Activated naive CD8-positive, alpha-beta T cell treated with anti-CD3 and anti-CD28 coated beads, Interleukin-2, amount 50 U/mL, for 24 hours (primary cell): ENCODE data around the gene SRL.
"Not testable (repeated sequence)": the region's sequence is repeated elsewhere in the genome, so short reads cannot be mapped to it uniquely, and the experiment has no call there.

Experiments
- ATAC-seq: fragments of 150-1000 bp; cut with Tn5 transposase; one replicate; pipeline ENCODE4 v1.10.0; 2021
- DNase-seq: peaks from one replicate; pipeline ENCODE4 v3.0.0; 2021
- H3K27ac Mint-ChIP-seq: one replicate; pipeline ENCODE4 v1.8.0; 2021; ENCODE audit warnings: mild to moderate bottlenecking, mixed read lengths
- H3K27me3 Mint-ChIP-seq: one replicate; pipeline ENCODE4 v1.8.0; 2021; ENCODE audit warnings: mixed read lengths
- H3K36me3 Mint-ChIP-seq: one replicate; pipeline ENCODE4 v1.8.0; 2021; ENCODE audit warnings: low read depth, mixed read lengths
- H3K4me1 Mint-ChIP-seq: one replicate; pipeline ENCODE4 v1.8.0; 2021; ENCODE audit warnings: mixed read lengths
- H3K4me3 Mint-ChIP-seq: one replicate; pipeline ENCODE4 v1.8.0; 2021; ENCODE audit warnings: mild to moderate bottlenecking, moderate library complexity, mixed read lengths
- H3K9me3 Mint-ChIP-seq: one replicate; pipeline ENCODE4 v1.8.0; 2021; ENCODE audit warnings: mixed read lengths

The SRL gene

GRCh38 chr16:4158143-4159093 is 83.5 kb downstream of the SRL start:
- Mint-ChIP-seq H3K9me3 (no peaks in the 10 kb centered on the region), H3K27me3 (no peaks in the 10 kb centered on the region), H3K4me3 (no peak overlapping the region), H3K36me3 (no peaks in the 10 kb centered on the region), H3K4me1 (no peaks in the 10 kb centered on the region), H3K27ac (no peak overlapping the region)
- no peak for DNase-seq
- ATAC-seq = no peak

- Mint-ChIP-seq H3K4me3 (no peak overlapping the region), H3K27ac (no peak overlapping the region), H3K36me3 (no peaks in the 10 kb centered on the region), H3K9me3 (no peaks in the 10 kb centered on the region), H3K27me3 (no peaks in the 10 kb centered on the region), H3K4me1 (no peaks in the 10 kb centered on the region)
- ATAC-seq = no peak
- no peak for DNase-seq
Observed at GRCh38 chr16:4157376-4157825, 84.5 kb downstream of the SRL start.

GRCh38 chr16:4156503-4156902 is 85.4 kb downstream of the SRL start:
- not testable (repeated sequence) for H3K4me1 Mint-ChIP-seq, H3K36me3 Mint-ChIP-seq, DNase-seq, H3K9me3 Mint-ChIP-seq, H3K4me3 Mint-ChIP-seq, ATAC-seq, H3K27me3 Mint-ChIP-seq, H3K27ac Mint-ChIP-seq

GRCh38 chr16:4153364-4153763 is 88.5 kb downstream of the SRL start:
- not testable (repeated sequence) for H3K36me3 Mint-ChIP-seq, H3K4me1 Mint-ChIP-seq, H3K9me3 Mint-ChIP-seq, H3K4me3 Mint-ChIP-seq, H3K27me3 Mint-ChIP-seq, ATAC-seq, H3K27ac Mint-ChIP-seq, DNase-seq

GRCh38 chr16:4152267-4152666 is 89.6 kb downstream of the SRL start:
- no peaks in the 10 kb centered on the region for H3K36me3 Mint-ChIP-seq
- H3K27me3 Mint-ChIP-seq = peaks cover under 1% of the 10 kb centered on the region
- H3K4me3 Mint-ChIP-seq = no peak overlapping the region
- DNase-seq = no peak
- H3K9me3 Mint-ChIP-seq = no peaks in the 10 kb centered on the region
- H3K4me1 Mint-ChIP-seq = no peaks in the 10 kb centered on the region
- H3K27ac Mint-ChIP-seq = no peak overlapping the region
- ATAC-seq = peak; percentile 15

- Mint-ChIP-seq H3K9me3 (no peaks in the 10 kb centered on the region), H3K4me1 (peaks cover 4% of the 10 kb centered on the region), H3K36me3 (no peaks in the 10 kb centered on the region), H3K27ac (no peak overlapping the region), H3K27me3 (peaks cover 2% of the 10 kb centered on the region), H3K4me3 (no peak overlapping the region)
- ATAC-seq (no peak), DNase-seq (no peak)
Observed at GRCh38 chr16:4147236-4147635, 94.6 kb downstream of the SRL start.

GRCh38 chr16:4142268-4142667 is 99.6 kb downstream of the SRL start:
- Mint-ChIP-seq H3K36me3 (no peaks in the 10 kb centered on the region), H3K27ac (no peak overlapping the region), H3K9me3 (no peaks in the 10 kb centered on the region), H3K27me3 (peaks cover 5% of the 10 kb centered on the region), H3K4me1 (peaks cover 5% of the 10 kb centered on the region), H3K4me3 (no peak overlapping the region)
- no peak for ATAC-seq
- DNase-seq = no peak

GRCh38 chr16:4141604-4142003 is 100.3 kb downstream of the SRL start:
- H3K4me1 Mint-ChIP-seq = peaks cover 5% of the 10 kb centered on the region
- peaks cover 3% of the 10 kb centered on the region for H3K27me3 Mint-ChIP-seq
- no peak overlapping the region for H3K27ac Mint-ChIP-seq
- DNase-seq (no peak), ATAC-seq (no peak)
- H3K4me3 Mint-ChIP-seq = no peak overlapping the region
- no peaks in the 10 kb centered on the region for H3K36me3 Mint-ChIP-seq
- H3K9me3 Mint-ChIP-seq = no peaks in the 10 kb centered on the region

GRCh38 chr16:4140652-4141051 is 101.2 kb downstream of the SRL start:
- no peak overlapping the region for H3K4me3 Mint-ChIP-seq
- no peaks in the 10 kb centered on the region for H3K9me3 Mint-ChIP-seq
- ATAC-seq = no peak
- no peaks in the 10 kb centered on the region for H3K36me3 Mint-ChIP-seq
- H3K4me1 Mint-ChIP-seq = peaks cover 5% of the 10 kb centered on the region
- peaks cover 11% of the 10 kb centered on the region for H3K27me3 Mint-ChIP-seq
- DNase-seq = no peak
- no peak overlapping the region for H3K27ac Mint-ChIP-seq

- Mint-ChIP-seq H3K27ac (no peak overlapping the region), H3K36me3 (no peaks in the 10 kb centered on the region), H3K4me3 (no peak overlapping the region), H3K4me1 (peaks cover 5% of the 10 kb centered on the region), H3K27me3 (peaks cover 14% of the 10 kb centered on the region), H3K9me3 (no peaks in the 10 kb centered on the region)
- ATAC-seq = no peak
- DNase-seq = no peak
Observed at GRCh38 chr16:4139968-4140367, 101.9 kb downstream of the SRL start.
